Parathyroid adenoma (tissue), 2 donors: ENCODE results near the gene MRPL43.

Experiments used
- H2AFZ ChIP-seq: fragments of 300-600 bp; sonication (generic); one replicate; pipeline ENCODE4 v1.7.0; 2017; ENCODE audit warnings: antibody characterized with exemption, mild to moderate bottlenecking
- H3K27ac ChIP-seq: fragments of 300-600 bp; sonication (generic); one replicate; pipeline ENCODE4 v1.7.0; 2017
- H3K27me3 ChIP-seq: fragments of 300-600 bp; sonication (generic); one replicate; pipeline ENCODE4 v1.7.0; 2017; ENCODE audit warnings: low read length; ENCODE audit not compliant: control insufficient read depth, insufficient read depth
- H3K36me3 ChIP-seq: fragments of 300-600 bp; sonication (generic); one replicate; pipeline ENCODE4 v1.7.0; 2017; ENCODE audit warnings: low read length; ENCODE audit not compliant: control insufficient read depth, insufficient read depth
- H3K4me1 ChIP-seq: fragments of 300-600 bp; sonication (generic); one replicate; pipeline ENCODE4 v1.7.0; 2017; ENCODE audit warnings: control low read depth
- H3K4me2 ChIP-seq: fragments of 300-600 bp; sonication (generic); one replicate; pipeline ENCODE4 v1.7.0; 2017; ENCODE audit warnings: low read length
- H3K4me3 ChIP-seq: fragments of 300-600 bp; sonication (generic); one replicate; pipeline ENCODE4 v1.7.0; 2017; ENCODE audit warnings: low read depth, low read length
- H3K79me2 ChIP-seq: fragments of 300-600 bp; sonication (generic); one replicate; pipeline ENCODE4 v1.7.0; 2017; ENCODE audit warnings: control low read depth
- H3K9ac ChIP-seq: fragments of 300-600 bp; sonication (generic); one replicate; pipeline ENCODE4 v1.7.0; 2017; ENCODE audit warnings: mild to moderate bottlenecking
- H3K9me3 ChIP-seq: fragments of 300-600 bp; sonication (generic); one replicate; pipeline ENCODE4 v1.7.0; 2017; ENCODE audit warnings: low read length; ENCODE audit not compliant: control insufficient read depth
- CTCF ChIP-seq: fragments of 300-600 bp; sonication (generic); IDR thresholded peaks from one replicate; pipeline ENCODE4 v1.7.0; 2017; ENCODE audit warnings: antibody characterized with exemption, mild to moderate bottlenecking
- donor health status: primary hyperparathyroidism.

MRPL43 gene

GRCh38 chr10:100997360-100998182, 10.3 kb upstream of the MRPL43 start:
- H3K4me1 ChIP-seq = peaks cover 22% of the 10 kb centered on the region
- H3K4me3 ChIP-seq = peak overlapping the region; percentile 95
- no peaks in the 10 kb centered on the region for H3K9me3 ChIP-seq
- H3K27ac ChIP-seq = peak overlapping the region; percentile 94
- peaks cover 3% of the 10 kb centered on the region for H3K79me2 ChIP-seq
- H3K27me3 ChIP-seq = no peaks in the 10 kb centered on the region
- no peaks in the 10 kb centered on the region for H3K36me3 ChIP-seq
- peak overlapping the region; percentile 98 for H3K4me2 ChIP-seq
- peak; percentile 90 for TF ChIP-seq CTCF
- H3K9ac ChIP-seq = peak overlapping the region; percentile 74
- peak overlapping the region; percentile 93 for H2AFZ ChIP-seq

DNA sequence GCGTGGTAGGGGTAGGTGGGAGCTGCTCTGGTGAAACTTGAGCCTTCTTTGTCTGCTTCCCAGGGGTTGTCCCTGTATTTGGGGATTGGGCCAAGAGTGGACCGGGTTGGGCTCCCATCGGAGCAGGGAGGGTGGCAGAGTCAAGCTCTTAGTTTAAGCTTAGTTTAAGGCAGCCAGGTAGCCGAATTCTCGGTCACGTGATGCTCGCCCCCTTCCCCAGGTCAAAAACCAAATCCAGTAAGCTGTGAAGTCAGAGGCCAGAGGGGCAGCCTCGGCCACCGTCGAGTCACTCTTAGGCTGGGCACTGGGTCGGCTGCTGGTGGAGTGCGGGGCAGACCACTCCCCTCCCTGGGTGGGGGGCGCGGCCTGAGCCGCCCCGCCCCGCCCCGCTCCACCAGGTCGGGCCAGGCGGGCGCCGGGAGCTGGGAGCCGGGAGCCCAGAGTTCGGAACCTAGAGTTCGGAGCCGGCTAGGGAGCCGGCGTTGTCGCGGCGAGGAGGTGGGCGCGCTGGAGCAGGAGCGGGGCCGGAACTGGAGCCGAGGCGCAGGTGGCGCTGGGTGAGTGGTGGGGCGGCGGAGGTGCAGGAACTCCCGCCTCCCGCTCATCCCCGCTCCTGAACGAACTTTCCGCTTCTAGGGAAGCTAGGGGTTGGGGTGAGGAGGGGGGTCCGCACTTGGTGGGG, 9.5 kb upstream of the MRPL43 start:
- H2AFZ ChIP-seq = peak overlapping the region; percentile 93
- H3K27ac ChIP-seq = peak overlapping the region; percentile 94
- H3K9ac ChIP-seq = peak overlapping the region; percentile 74
- no peaks in the 10 kb centered on the region for H3K9me3 ChIP-seq
- peaks cover 18% of the 10 kb centered on the region for H3K4me1 ChIP-seq
- H3K4me2 ChIP-seq = peak overlapping the region; percentile 98
- H3K4me3 ChIP-seq = peak overlapping the region; percentile 95
- H3K27me3 ChIP-seq = no peaks in the 10 kb centered on the region
- no peaks in the 10 kb centered on the region for H3K36me3 ChIP-seq
- no peak for TF ChIP-seq CTCF
- H3K79me2 ChIP-seq = no peaks in the 10 kb centered on the region

GRCh38 chr10:100995181-100995580, 7.9 kb upstream of the MRPL43 start:
- no peaks in the 10 kb centered on the region for H3K36me3 ChIP-seq
- H3K4me3 ChIP-seq = no peak overlapping the region
- no peak for TF ChIP-seq CTCF
- no peak overlapping the region for H3K27ac ChIP-seq
- H3K9me3 ChIP-seq = no peaks in the 10 kb centered on the region
- H3K9ac ChIP-seq = no peak overlapping the region
- H3K4me2 ChIP-seq = no peak overlapping the region
- H3K79me2 ChIP-seq = peaks cover 3% of the 10 kb centered on the region
- H2AFZ ChIP-seq = no peak overlapping the region
- peaks cover 9% of the 10 kb centered on the region for H3K4me1 ChIP-seq
- H3K27me3 ChIP-seq = no peaks in the 10 kb centered on the region

GRCh38 chr10:100993986-100994708, 6.8 kb upstream of the MRPL43 start:
- TF ChIP-seq CTCF = peak; percentile 75
- Histone ChIP-seq H3K27ac (no peak overlapping the region), H3K4me1 (peaks cover 9% of the 10 kb centered on the region), H3K9me3 (no peaks in the 10 kb centered on the region), H3K27me3 (no peaks in the 10 kb centered on the region), H3K9ac (no peak overlapping the region), H3K4me3 (no peak overlapping the region), H3K79me2 (peaks cover 8% of the 10 kb centered on the region), H3K4me2 (no peak overlapping the region), H3K36me3 (no peaks in the 10 kb centered on the region), H2AFZ (no peak overlapping the region)
